Medulla oblongata (tissue), 1 donor: ENCODE data around the gene OR10R2.
"Not testable (repeated sequence)": the region's sequence is repeated elsewhere in the genome, so short reads cannot be mapped to it uniquely, and the experiment has no call there.

Experiments
- DNase-seq: peaks from one replicate; pipeline ENCODE4 v3.0.0-alpha.2; 2015; ENCODE audit errors: extremely low spot score

Gene OR10R2

GRCh38 chr1:158471920-158472319 is at the start of gene OR10R2:
Gene OR10R2, plus strand, starts transcription at chr1:158472220. Its CDS starts 106 bp downstream, at chr1:158472326.
- DNase-seq: no peak

GRCh38 chr1:158425027-158425426 is 47.0 kb upstream of the OR10R2 start:
- no peak for DNase-seq

GRCh38 chr1:158426137-158426536 is 45.9 kb upstream of the OR10R2 start, which contains the start of gene OR10K2:
Gene OR10K2, minus strand, starts transcription at chr1:158426237. Its CDS starts 5,371 bp downstream, at chr1:158420866.
- DNase-seq: no peak

- not testable (repeated sequence) for DNase-seq
Observed at GRCh38 chr1:158430163-158430562, 41.9 kb upstream of the OR10R2 start.

GRCh38 chr1:158434741-158435140 is 37.3 kb upstream of the OR10R2 start:
- no peak for DNase-seq

GRCh38 chr1:158445376-158445775 is 26.6 kb upstream of the OR10R2 start:
- no peak for DNase-seq

- no peak for DNase-seq
Observed at GRCh38 chr1:158454537-158454936, 17.5 kb upstream of the OR10R2 start.

GRCh38 chr1:158457246-158457645 is 14.8 kb upstream of the OR10R2 start:
- DNase-seq: no peak

- DNase-seq: no peak
Observed at GRCh38 chr1:158458263-158458662, 13.8 kb upstream of the OR10R2 start.

GRCh38 chr1:158461534-158461933 is 10.5 kb upstream of the OR10R2 start, which contains the start of gene OR10K1:
Gene OR10K1, plus strand, starts transcription at chr1:158461834. Its CDS starts 3,728 bp downstream, at chr1:158465562.
- DNase-seq: no peak

- no peak for DNase-seq
Observed at GRCh38 chr1:158485455-158485854, 13.4 kb downstream of the OR10R2 start.

- no peak for DNase-seq
Observed at GRCh38 chr1:158491316-158491715, 19.3 kb downstream of the OR10R2 start.

GRCh38 chr1:158493054-158493453 is 21.0 kb downstream of the OR10R2 start:
- no peak for DNase-seq

- DNase-seq: no peak
Observed at GRCh38 chr1:158494796-158495195, 22.8 kb downstream of the OR10R2 start.

- DNase-seq: peak; percentile 54
Observed at GRCh38 chr1:158496374-158496773, 24.4 kb downstream of the OR10R2 start.

GRCh38 chr1:158506369-158506987 is 34.5 kb downstream of the OR10R2 start:
- peak; percentile 12 for DNase-seq

GRCh38 chr1:158507511-158507910 is 35.5 kb downstream of the OR10R2 start:
- DNase-seq: no peak

GRCh38 chr1:158509471-158510156 is 37.6 kb downstream of the OR10R2 start:
- no peak for DNase-seq

GRCh38 chr1:158516966-158517365 is 44.9 kb downstream of the OR10R2 start:
- DNase-seq: peak; percentile 30

GRCh38 chr1:158520021-158520420 is 48.0 kb downstream of the OR10R2 start:
- no peak for DNase-seq

- no peak for DNase-seq
Observed at GRCh38 chr1:158520955-158521665, 49.1 kb downstream of the OR10R2 start.

GRCh38 chr1:158521666-158522058 is 49.6 kb downstream of the OR10R2 start:
- no peak for DNase-seq
